KOPT-K1 (cell line): ENCODE measurements around the gene SMYD3.

Experiments
- H3K27ac ChIP-seq: fragments of 200-600 bp; sonication (generic); 2 replicates; pipeline ENCODE4 v1.5.1; 2016; ENCODE audit warnings: antibody characterized with exemption, mild to moderate bottlenecking, low read depth, low read length; ENCODE audit not compliant: poor library complexity, severe bottlenecking
- H3K36me3 ChIP-seq: fragments of 200-600 bp; sonication (generic); 2 replicates; pipeline ENCODE4 v1.5.1; 2017; ENCODE audit warnings: antibody characterized with exemption, mild to moderate bottlenecking, low read length, moderate library complexity; ENCODE audit not compliant: insufficient read depth
- H3K9me3 ChIP-seq: fragments of 200-600 bp; sonication (generic); 2 replicates; pipeline ENCODE4 v1.5.1; 2017; ENCODE audit warnings: antibody characterized with exemption, low read length, mild to moderate bottlenecking; ENCODE audit not compliant: insufficient read depth, poor library complexity, severe bottlenecking

The SMYD3 gene

DNA sequence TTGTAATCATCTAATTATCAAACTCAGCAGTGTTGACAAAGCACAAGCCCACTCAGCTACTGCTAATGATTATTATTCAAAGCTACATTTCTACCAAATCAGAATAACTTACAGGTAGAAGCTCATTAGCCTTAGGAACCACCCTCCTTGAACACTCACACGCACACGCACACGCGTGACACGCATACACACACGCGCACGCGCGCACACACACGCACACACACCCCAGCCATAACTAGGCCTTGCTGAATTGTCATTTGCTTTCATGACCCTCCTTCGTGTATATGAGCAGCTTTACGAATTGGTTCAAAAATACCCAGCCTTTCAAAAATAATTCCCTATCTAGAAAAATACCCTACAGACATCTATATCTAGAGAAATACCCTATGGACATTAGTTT lies 195.6 kb downstream of the SMYD3 start:
- no peaks in the 10 kb centered on the region for H3K9me3 ChIP-seq
- no peaks in the 10 kb centered on the region for H3K36me3 ChIP-seq
- no peak overlapping the region for H3K27ac ChIP-seq

DNA sequence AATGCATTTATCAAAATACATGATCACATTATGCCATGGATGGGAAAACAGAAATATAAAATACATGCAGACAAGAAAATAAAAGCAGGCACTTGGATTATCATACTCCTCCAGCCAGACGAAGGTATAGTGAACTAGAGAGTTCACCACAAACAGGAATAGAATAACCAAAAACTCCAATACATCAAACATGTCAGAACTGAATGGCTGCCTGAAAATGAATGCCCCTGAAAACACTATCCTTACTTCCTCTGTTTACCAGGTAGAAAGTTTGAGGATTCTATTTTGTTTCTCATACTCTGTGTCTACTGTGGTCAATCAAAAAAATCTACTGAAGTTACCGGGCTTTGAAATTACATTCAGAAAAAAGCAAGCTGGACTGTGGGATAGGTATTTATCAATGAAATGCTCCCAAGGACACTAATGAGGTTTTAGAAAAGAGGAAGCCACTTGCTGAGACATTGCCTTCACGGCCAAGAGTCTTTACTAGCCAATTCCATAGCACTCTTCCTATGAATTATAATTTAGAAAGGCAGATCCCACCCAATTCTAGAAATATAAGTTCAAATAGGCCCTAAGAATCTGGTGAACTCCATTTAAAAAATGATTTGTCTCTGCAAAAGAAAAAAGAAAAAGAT lies 197.7 kb downstream of the SMYD3 start:
- H3K36me3 ChIP-seq = no peaks in the 10 kb centered on the region
- no peak overlapping the region for H3K27ac ChIP-seq
- H3K9me3 ChIP-seq = no peaks in the 10 kb centered on the region

GRCh38 chr1:246308533-246309075 lies 198.5 kb downstream of the SMYD3 start:
- Histone ChIP-seq H3K9me3 (no peaks in the 10 kb centered on the region), H3K36me3 (no peaks in the 10 kb centered on the region), H3K27ac (no peak overlapping the region)

- no peaks in the 10 kb centered on the region for H3K9me3 ChIP-seq
- H3K27ac ChIP-seq = no peak overlapping the region
Observed at GRCh38 chr1:246306415-246307037, 200.6 kb downstream of the SMYD3 start.

GRCh38 chr1:246304484-246305259 lies 202.4 kb downstream of the SMYD3 start:
- H3K27ac ChIP-seq = no peak overlapping the region
- no peaks in the 10 kb centered on the region for H3K36me3 ChIP-seq
- no peaks in the 10 kb centered on the region for H3K9me3 ChIP-seq

More at GRCh38 chr1:246306415-246307037, 200.6 kb downstream of the SMYD3 start:
- no peaks in the 10 kb centered on the region for H3K36me3 ChIP-seq

DNA sequence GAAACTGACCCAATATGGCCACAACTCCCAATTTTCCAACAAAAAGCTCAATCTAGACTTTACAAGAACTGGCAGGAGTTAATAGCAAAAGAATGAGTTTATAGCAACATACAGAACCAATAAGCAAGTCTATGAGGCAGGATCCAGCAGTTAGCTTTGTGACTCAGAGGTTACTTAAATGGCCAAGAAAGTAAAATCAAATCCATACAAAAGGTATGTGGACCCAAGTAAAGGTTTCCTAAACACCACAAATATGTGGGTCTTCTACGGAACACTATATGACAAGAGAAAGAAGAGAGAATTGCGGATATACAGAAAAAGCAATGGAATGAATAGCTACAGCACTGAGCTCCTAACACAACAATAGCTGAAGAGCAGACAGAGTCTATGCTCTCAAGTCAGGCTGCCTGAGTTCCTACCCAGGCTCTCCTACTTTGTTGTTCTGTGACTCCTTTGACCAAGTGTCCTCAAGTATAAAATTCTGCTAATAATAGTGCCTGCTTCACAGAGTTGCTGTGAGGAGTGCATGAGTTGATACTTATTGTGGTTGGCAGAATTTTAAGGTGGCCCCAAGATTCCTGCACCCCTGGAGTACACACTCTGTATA lies 204.3 kb downstream of the SMYD3 start:
- no peaks in the 10 kb centered on the region for H3K36me3 ChIP-seq
- no peak overlapping the region for H3K27ac ChIP-seq
- no peaks in the 10 kb centered on the region for H3K9me3 ChIP-seq

DNA sequence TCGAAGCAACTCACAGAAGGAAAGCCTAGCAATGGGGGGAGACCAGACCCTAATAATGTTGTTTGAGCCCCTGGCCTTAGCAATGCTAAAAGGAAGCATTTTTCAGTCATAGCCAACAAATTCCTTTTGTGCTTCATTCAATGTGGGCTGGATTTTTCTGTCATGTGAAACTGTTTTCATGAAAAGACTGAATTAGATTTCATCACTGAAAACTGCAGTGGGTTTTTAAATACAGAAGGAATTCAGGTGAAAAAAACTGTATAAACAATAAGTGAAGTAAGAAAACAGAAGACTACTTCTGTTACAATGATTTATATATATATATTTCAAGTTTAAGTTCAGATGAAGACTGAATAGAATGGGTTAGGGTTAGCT lies 204.8 kb downstream of the SMYD3 start:
- Histone ChIP-seq H3K9me3 (no peaks in the 10 kb centered on the region), H3K36me3 (no peaks in the 10 kb centered on the region), H3K27ac (no peak overlapping the region)

- Histone ChIP-seq H3K27ac (no peak overlapping the region), H3K36me3 (no peaks in the 10 kb centered on the region), H3K9me3 (no peaks in the 10 kb centered on the region)
Observed at GRCh38 chr1:246301553-246302250, 205.4 kb downstream of the SMYD3 start.

DNA sequence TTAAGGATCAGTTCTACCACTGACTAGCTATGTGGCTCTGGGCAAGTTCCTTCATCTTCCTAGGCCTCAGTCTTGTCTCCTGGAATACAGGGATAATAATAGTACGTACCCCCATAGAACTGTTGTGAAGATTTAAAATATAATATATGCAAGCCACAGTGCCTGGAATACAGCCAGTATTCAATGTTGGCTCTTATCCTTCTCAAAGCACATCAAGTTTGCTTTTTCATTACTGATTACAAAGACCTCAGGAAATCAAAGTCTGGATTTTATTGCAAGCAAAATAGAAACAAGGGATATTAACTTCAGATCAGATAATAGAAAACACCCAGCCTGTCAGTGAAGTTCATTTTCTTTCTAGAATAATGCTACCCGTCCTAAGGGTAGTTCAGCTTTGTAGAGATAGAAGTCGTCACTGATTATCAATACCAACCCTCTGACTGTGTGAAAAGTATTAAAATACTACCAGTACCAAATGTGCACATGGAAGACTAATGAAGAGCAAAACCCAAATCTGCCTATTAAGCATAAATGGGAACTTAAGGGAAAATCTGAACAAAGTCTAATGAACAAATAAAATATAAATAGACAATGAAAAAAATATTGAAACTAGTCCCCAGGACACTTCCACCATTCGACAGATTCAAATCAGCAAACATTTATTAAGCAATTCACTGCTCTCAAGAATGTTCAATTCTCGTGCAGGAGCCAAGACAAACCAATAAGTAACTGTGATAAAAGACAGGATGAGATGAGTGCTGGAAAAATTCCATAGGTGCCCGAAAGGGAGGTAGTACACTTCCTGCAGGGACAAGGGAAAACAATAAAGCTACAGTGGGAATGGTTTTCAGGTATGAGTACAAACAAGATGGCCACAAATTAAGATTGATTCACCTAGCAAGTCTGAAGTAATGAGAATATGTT lies 206.2 kb downstream of the SMYD3 start:
- H3K9me3 ChIP-seq = no peaks in the 10 kb centered on the region
- no peaks in the 10 kb centered on the region for H3K36me3 ChIP-seq
- H3K27ac ChIP-seq = no peak overlapping the region

GRCh38 chr1:246297279-246298265 lies 209.5 kb downstream of the SMYD3 start:
- Histone ChIP-seq H3K27ac (no peak overlapping the region), H3K9me3 (no peaks in the 10 kb centered on the region), H3K36me3 (no peaks in the 10 kb centered on the region)

DNA sequence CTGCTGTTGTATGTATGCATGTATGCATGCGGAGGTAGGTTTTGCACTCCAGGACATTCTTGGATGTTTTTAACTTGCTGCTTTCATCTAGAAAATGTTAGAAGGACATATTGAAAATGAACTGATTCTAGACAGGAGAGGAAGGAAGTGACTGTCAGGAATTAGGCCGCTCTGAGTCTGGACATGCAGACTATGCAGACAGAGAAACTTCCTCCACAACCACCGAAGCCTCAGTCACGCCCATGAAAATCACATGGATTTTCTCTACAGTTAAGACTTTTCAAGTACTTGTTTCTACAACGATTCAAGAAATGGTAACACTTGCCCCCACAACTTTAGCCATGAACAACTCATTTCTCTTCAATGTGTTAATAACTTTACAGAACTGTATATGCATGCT lies 211.1 kb downstream of the SMYD3 start:
- H3K27ac ChIP-seq = no peak overlapping the region
- H3K36me3 ChIP-seq = no peaks in the 10 kb centered on the region
- no peaks in the 10 kb centered on the region for H3K9me3 ChIP-seq

DNA sequence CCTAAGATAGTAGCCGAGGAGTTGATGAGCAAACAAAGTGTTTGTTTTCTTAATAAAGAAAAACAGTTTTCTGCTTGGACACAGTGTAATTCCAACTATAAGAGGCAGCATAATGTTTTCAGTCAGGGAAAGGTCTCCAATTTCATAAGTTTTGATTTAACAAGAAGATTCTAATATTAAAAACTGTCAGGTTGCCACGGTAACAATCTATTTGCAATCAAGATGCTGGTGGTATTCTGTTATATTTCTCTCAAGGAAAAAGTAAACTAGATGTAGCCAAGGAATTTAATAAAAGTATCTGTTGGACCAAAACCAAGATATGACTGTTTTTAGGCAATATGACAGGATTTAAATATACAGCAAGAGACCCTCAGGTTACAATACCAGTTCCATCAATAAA lies 211.7 kb downstream of the SMYD3 start:
- H3K9me3 ChIP-seq = no peaks in the 10 kb centered on the region
- no peak overlapping the region for H3K27ac ChIP-seq
- no peaks in the 10 kb centered on the region for H3K36me3 ChIP-seq

DNA sequence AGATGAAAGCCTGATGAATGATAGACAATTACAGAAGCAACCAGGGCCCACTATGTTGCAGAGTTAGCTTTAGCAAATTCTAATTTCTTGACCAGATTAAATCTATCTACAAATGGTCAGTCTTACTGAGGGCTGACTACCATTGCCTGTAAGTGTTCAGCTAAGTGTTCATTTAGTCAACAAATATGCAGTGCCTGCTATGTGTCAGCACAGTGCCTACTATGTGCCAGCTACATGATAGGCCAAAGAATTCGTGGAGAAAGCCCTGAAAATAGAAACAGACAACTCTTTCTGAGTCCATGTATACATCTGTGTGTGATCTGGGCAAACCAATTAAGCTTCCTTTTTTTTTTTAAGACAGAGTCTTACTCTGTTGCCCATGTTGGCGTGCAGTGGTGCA lies 212.8 kb downstream of the SMYD3 start:
- no peak overlapping the region for H3K27ac ChIP-seq
- no peaks in the 10 kb centered on the region for H3K9me3 ChIP-seq
- H3K36me3 ChIP-seq = no peaks in the 10 kb centered on the region
